HUES64 (cell line): ENCODE measurements around the gene YOD1.

Source experiments
- H3K27ac ChIP-seq: 2 replicates; pipeline ENCODE4 v1.7.0; 2013; ENCODE audit warnings: low read depth, low read length, inconsistent platforms
- H3K27me3 ChIP-seq: 2 replicates; pipeline ENCODE4 v1.6.1; 2013; ENCODE audit warnings: mild to moderate bottlenecking, low read length; ENCODE audit not compliant: insufficient read depth
- H3K36me3 ChIP-seq: 2 replicates; pipeline ENCODE4 v1.6.1; 2013; ENCODE audit warnings: mild to moderate bottlenecking, low read length; ENCODE audit not compliant: insufficient read depth
- H3K4me1 ChIP-seq: 2 replicates; pipeline ENCODE4 v1.6.1; 2013; ENCODE audit warnings: mild to moderate bottlenecking, low read length, moderate library complexity; ENCODE audit not compliant: insufficient read depth
- H3K4me3 ChIP-seq: 2 replicates; pipeline ENCODE4 v1.5.1; 2013; ENCODE audit warnings: mild to moderate bottlenecking, low read length, moderate library complexity
- H3K9ac ChIP-seq: 2 replicates; pipeline ENCODE4 v1.6.1; 2013; ENCODE audit warnings: mild to moderate bottlenecking, low read depth, low read length
- H3K9me3 ChIP-seq: 2 replicates; pipeline ENCODE4 v1.6.1; 2013; ENCODE audit warnings: low read depth, low read length; ENCODE audit not compliant: insufficient read depth
- WGBS: fragments of 150-250, 120-280 bp; methylation state at CpG from one replicate; pipeline ENCODE4 v1.1.7; 2013; ENCODE audit warnings: missing lambda C conversion rate; 5-methylcytosine and 5-hydroxymethylcytosine counted together

Gene YOD1

DNA sequence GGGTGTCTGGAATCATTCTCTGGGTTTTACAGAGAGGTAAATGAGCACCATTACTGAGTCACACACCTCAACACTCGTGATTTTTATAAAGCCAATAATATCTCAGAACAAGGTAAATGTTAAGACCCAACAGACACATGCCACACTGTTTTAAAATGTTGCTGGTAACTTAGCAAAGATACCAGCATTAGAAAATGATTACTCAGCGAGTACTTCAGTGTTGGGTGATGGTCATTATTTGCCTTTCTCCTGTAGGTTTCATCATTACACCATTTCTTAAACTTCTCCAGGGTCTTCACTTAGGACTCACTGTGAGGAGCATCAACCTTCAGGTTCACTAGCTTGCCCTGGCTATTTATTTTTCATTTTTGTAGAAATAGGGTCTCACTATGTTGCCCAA lies 30.8 kb upstream of the YOD1 start:
- Histone ChIP-seq H3K9me3 (no peaks in the 10 kb centered on the region), H3K36me3 (no peaks in the 10 kb centered on the region), H3K4me1 (0 out of 2 replicates have a peak, but pooled peaks cover 3% of the 10 kb centered on the region), H3K27ac (no peak overlapping the region), H3K4me3 (no peak overlapping the region), H3K9ac (no peak overlapping the region), H3K27me3 (no peaks in the 10 kb centered on the region)
- 91% methylated on average over 2 of the region's 2 CpGs for WGBS

DNA sequence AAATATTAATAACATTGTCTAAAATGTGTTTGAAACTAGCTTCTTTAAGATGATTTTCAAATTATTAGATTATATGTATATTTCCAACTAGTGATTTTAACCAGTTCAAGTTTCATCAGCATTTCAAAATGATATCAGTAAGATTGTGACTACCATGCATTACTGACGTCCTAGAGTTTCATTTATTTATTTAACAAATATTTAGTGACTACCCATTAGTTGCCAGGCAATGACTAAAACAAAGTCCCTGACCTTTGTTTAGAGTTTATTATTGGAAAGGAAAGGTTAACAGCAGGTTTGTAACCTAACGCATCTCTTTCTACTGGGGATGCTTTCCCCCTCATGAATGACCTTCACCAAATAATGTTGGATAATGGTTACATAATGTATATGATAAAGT lies 30.1 kb upstream of the YOD1 start:
- no peak overlapping the region for H3K4me3 ChIP-seq
- no peaks in the 10 kb centered on the region for H3K27me3 ChIP-seq
- H3K9me3 ChIP-seq = no peaks in the 10 kb centered on the region
- H3K4me1 ChIP-seq = 0 out of 2 replicates have a peak, but pooled peaks cover 3% of the 10 kb centered on the region
- 50% methylated on average over 1 of the region's 2 CpGs for WGBS
- H3K36me3 ChIP-seq = no peaks in the 10 kb centered on the region
- H3K27ac ChIP-seq = no peak overlapping the region
- no peak overlapping the region for H3K9ac ChIP-seq

DNA sequence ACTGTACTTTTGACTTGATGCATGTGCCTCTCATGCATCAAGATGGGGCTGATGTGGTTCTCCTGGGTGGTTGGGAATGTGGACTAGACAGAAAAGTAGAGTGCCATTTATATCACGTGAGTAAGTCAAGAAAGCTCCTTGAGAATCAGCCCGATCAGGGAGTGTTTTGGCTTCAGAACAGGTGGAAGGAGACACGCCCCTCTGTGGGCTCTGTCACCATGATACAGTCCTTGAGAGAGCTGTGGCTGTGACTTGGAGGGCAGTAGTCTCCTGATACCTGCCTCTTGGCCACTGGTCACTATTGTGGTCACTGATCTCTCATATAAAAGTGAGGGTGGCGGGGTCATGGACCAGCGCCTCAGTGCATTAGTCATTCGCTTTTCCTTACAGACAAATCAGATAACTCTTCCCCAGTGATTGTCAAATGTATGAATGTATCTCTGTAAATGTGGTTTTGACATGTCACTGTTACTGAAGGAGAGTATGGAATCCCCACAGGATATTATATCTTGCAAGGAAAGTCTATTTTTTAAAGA lies 28.8 kb upstream of the YOD1 start:
- Histone ChIP-seq H3K4me3 (no peak overlapping the region), H3K27ac (no peak overlapping the region), H3K9ac (no peak overlapping the region), H3K9me3 (no peaks in the 10 kb centered on the region), H3K36me3 (no peaks in the 10 kb centered on the region), H3K4me1 (0 out of 2 replicates have a peak, but pooled peaks cover 3% of the 10 kb centered on the region), H3K27me3 (no peaks in the 10 kb centered on the region)
- 87% methylated on average over 3 of the region's 6 CpGs for WGBS

DNA sequence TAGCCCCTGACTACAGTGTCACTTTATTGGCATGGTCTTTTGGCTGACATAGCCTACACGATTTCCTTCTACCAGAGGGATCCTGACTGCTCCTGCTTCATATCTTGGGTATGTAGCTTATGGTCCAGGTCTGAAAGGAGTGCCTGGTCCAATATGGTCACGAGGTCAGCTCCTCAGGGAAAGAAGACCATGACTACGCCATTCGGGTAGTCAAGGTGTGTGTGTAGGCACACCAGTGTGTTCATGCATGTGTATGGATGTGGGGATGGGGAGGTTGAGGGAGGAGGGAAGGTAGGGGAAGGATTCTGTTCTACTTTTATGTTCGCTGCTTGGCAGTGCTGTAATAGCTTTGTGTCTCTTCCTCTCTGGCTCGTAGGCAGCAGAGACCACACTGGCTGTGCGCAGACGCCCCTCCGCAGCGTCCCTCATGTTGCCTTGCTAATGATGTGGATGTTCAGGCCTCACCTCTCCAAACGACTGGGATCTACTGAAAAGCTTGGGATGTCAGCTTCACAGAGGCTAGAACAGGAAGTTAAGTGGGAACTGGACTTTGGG lies 27.6 kb upstream of the YOD1 start:
- no peaks in the 10 kb centered on the region for H3K36me3 ChIP-seq
- 92% methylated on average over 11 of the region's 11 CpGs for WGBS
- no peaks in the 10 kb centered on the region for H3K27me3 ChIP-seq
- no peaks in the 10 kb centered on the region for H3K4me1 ChIP-seq
- no peaks in the 10 kb centered on the region for H3K9me3 ChIP-seq
- H3K9ac ChIP-seq = no peak overlapping the region
- no peak overlapping the region for H3K27ac ChIP-seq
- no peak overlapping the region for H3K4me3 ChIP-seq

DNA sequence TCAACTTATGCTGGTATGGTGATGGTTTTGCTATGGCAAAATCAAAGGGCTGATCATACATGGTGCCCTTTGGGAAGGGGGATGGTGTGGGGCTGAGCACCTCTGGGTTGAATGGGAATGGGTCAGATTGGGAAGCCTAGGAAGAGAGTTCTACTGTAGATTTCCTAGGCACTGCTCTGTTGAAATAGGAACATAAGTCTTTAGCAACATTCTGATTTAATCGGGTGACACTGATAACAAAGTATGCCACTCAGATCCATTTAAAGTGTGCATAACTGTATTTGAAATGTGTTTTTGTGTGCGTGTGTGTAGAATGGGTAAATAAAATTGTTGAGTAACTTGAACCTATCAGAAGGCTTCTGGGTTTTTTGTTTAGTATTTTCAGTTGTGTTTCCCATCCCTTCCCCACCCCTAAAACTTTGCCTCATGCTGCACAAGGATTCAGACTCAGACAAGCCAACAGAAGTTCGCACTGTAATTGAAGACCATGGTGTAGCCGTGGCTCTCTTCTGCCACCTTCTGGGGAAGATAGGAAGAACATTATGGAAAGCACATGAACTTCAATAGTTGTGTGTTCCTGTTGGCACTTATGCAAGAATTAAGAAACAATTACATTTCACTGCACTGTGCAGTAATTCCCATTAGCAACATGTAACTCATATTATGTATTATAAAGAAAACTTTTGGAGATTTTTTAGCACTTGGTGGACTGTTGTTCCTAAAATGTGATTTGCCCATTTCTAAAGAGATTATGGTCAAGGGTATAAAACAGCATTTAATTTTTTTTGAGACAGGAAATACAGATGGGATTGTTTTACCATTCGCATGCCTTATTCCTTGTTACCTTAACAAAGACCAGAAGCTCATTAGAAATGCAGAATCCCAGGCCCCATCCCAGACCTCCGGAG lies 26.7 kb upstream of the YOD1 start:
- Histone ChIP-seq H3K9me3 (no peaks in the 10 kb centered on the region), H3K9ac (no peak overlapping the region), H3K4me3 (no peak overlapping the region), H3K36me3 (no peaks in the 10 kb centered on the region), H3K27me3 (no peaks in the 10 kb centered on the region), H3K27ac (no peak overlapping the region), H3K4me1 (no peaks in the 10 kb centered on the region)
- 47% methylated on average over 6 of the region's 6 CpGs for WGBS

DNA sequence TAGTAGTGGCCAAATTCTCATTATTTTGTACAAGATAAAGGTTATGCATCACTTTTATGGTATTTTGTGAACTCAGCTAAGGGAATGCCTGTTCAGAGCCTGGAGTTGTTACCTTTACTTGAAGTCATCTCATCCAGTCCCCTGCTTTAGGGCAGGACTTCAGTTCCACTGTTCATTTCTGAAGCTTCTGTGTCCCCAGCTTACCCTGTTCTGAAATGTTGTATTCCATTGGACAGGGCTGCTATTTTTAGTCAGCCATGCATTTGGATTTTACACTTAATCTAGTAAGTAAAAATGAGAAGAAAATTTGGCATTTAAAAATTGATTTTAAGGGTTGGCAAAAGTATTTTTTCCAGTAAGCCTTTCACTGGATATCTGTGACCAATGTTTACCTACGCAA lies 26.0 kb upstream of the YOD1 start:
- Histone ChIP-seq H3K4me3 (no peak overlapping the region), H3K27ac (no peak overlapping the region), H3K27me3 (no peaks in the 10 kb centered on the region), H3K9me3 (no peaks in the 10 kb centered on the region), H3K4me1 (no peaks in the 10 kb centered on the region), H3K36me3 (peaks cover 4% of the 10 kb centered on the region; the same call in 1 of the 2 replicates), H3K9ac (no peak overlapping the region)
- 100% methylated on average over 1 of the region's 1 CpG for WGBS

DNA sequence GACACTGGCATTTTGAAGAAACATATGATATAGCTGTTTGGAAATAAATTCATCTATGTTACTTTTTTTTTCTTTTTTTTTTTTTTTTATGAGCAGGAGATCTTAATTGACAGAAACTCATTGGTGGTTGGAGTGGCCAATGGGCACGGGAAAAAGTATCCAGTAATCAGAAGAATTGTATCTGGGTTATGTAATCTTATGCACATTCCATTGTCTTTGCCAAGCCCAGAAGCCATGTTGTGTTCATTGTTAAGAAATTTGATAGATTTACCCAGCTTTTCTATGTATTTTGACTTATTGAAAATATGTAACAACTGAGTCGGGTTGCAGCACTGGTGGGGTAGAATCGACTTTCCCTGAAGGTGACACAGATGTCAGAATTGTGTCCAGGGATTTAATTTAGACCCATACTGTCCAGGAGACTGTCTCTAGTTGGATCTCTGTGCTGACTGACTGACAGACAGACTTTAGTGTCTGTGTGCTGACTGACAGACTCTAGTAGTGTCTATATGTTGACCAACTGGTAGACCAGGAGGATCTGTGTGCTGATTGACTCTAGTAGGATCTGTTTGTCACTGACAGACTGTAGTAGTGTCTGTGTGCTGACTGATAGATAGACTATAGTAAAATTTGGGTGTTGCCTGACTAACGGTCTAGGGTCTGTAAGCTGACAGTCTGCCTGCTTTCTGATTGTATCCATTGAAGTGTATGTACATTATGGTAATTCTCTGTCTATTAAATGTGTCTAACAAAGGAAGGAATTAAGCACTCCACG lies 25.4 kb upstream of the YOD1 start:
- no peaks in the 10 kb centered on the region for H3K4me1 ChIP-seq
- peaks cover 5% of the 10 kb centered on the region; the same call in 1 of the 2 replicates for H3K36me3 ChIP-seq
- 91% methylated on average over 4 of the region's 5 CpGs for WGBS
- no peak overlapping the region for H3K27ac ChIP-seq
- no peaks in the 10 kb centered on the region for H3K27me3 ChIP-seq
- no peak overlapping the region for H3K9ac ChIP-seq
- no peaks in the 10 kb centered on the region for H3K9me3 ChIP-seq
- H3K4me3 ChIP-seq = no peak overlapping the region

DNA sequence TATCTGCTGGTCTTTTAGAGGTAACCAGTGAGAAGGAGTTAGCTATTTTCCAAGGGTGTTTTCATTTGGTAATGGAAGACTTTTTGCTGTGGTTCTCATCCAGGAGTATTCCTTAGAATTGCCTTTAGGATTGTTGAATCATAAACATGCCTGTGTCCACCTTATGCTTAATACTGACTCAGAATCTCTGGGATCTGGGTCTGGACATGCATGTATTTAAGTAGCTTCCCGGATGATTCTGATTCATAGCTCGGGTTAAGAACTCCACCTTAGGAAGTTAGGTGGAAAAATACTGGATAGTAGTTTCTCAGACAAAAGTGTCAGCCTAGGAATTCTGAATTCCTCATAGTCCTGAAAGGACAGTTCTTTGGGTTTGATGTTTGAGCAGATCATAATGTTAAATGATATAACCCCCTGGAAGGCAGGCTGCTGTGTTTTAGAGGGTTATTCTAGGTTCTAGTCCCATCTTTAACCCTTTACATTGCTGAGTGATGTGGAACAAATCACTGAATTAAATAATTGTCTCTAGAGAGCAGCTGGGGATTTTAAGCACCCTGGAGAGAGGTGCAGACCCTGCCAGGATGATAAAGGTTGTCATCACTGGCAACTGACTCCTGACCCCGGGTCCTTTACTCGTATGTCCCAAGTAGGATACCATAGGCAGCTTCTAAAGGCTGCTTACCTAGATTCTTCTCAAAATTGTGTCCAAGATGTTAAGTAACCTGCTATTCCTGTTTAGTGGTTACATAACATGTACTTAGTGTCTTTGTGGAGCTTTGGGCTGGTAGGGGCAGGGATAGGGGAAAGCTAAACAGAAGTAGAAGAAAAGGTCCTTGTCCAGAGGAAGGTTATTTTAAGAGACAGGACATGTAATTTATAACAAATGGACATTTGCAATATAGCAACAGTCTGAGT lies 23.2 kb upstream of the YOD1 start:
- Histone ChIP-seq H3K4me3 (no peak overlapping the region), H3K27me3 (no peaks in the 10 kb centered on the region), H3K4me1 (no peaks in the 10 kb centered on the region), H3K27ac (no peak overlapping the region), H3K9me3 (no peaks in the 10 kb centered on the region), H3K36me3 (peaks cover 25% of the 10 kb centered on the region), H3K9ac (no peak overlapping the region)
- 92% methylated on average over 4 of the region's 4 CpGs for WGBS

DNA sequence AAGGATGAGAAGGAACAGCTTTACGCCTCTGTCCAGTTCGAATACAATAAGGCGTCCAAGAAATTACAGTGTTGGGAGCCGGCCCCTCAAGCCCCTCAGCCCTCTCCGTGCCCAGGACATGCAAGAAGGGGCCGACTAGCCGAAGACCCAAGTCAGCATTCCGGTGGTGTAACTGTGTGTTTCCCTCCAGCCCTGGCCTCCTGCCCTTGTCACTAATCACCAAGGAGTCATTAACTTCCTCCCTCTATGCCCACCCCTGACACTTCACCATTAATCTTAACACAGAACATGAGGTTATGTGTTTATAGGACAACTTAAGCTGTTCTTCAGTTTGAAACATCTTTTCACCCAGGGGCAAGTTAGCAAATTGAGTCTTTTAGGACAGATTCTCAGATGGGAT lies 21.2 kb upstream of the YOD1 start:
- H3K27ac ChIP-seq = no peak overlapping the region
- H3K4me3 ChIP-seq = no peak overlapping the region
- H3K9me3 ChIP-seq = no peaks in the 10 kb centered on the region
- peaks cover 42% of the 10 kb centered on the region for H3K36me3 ChIP-seq
- no peaks in the 10 kb centered on the region for H3K4me1 ChIP-seq
- no peak overlapping the region for H3K9ac ChIP-seq
- 98% methylated on average over 8 of the region's 8 CpGs for WGBS
- no peaks in the 10 kb centered on the region for H3K27me3 ChIP-seq

DNA sequence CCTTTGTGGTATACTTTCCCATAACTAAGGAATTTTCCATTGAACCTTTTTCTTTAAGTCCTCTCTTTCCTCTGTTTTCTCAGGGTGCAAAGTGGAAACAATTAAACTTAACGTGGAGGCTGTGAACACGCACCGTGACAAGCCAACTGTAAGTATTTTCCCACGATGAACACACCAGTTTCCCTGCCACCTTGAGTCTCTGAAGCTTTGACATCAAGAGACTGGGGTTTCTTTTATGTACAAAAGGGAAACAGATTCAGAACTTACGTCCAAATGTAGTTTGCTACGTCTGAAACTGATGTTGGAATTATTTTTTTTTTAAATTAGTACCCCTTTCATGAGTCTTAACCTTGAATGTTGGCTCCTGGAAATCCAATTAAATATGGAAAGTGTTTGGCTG lies 20.4 kb upstream of the YOD1 start:
- peaks cover 44% of the 10 kb centered on the region for H3K36me3 ChIP-seq
- H3K27ac ChIP-seq = no peak overlapping the region
- no peaks in the 10 kb centered on the region for H3K4me1 ChIP-seq
- no peaks in the 10 kb centered on the region for H3K9me3 ChIP-seq
- WGBS = 93% methylated on average over 6 of the region's 6 CpGs
- no peak overlapping the region for H3K9ac ChIP-seq
- no peak overlapping the region for H3K4me3 ChIP-seq
- no peaks in the 10 kb centered on the region for H3K27me3 ChIP-seq
